HCT116 (cell line): Measurements from ENCODE around the gene FAM120A.

ENCODE experiments used
- REST ChIP-seq: IDR thresholded peaks from 2 replicates; pipeline ENCODE4 v1.6.1; 2012; ENCODE audit warnings: low read depth
- ZBTB33 ChIP-seq: IDR thresholded peaks from 2 replicates; pipeline ENCODE4 v1.6.1; 2011; ENCODE audit warnings: mild to moderate bottlenecking, low read length, moderate library complexity; ENCODE audit not compliant: insufficient replicate concordance; ENCODE audit errors: extremely low read depth

GRCh38 chr9:93560991-93561390 lies 109.5 kb downstream of the FAM120A start:
- TF ChIP-seq ZBTB33 (no peak), REST (no peak)
